Activated T-helper 9 cell treated with anti-CD3 and anti-CD28 coated beads, Interleukin-2, amount 50 U/mL, for 16 hours (primary cell): ENCODE results near the gene TTLL11.
"Not testable (repeated sequence)": the region's sequence is repeated elsewhere in the genome, so short reads cannot be mapped to it uniquely, and the experiment has no call there.

ENCODE experiments used
- DNase-seq: peaks from one replicate; pipeline ENCODE4 v3.0.0-alpha.2; 2020; ENCODE audit warnings: low read depth

TTLL11 gene

GRCh38 chr9:122076773-122077172, 16.3 kb downstream of the TTLL11 start:
- no peak for DNase-seq

GRCh38 chr9:122076117-122076516, 17.0 kb downstream of the TTLL11 start:
- no peak for DNase-seq

GRCh38 chr9:122075135-122076030, 17.7 kb downstream of the TTLL11 start:
- DNase-seq = no peak

GRCh38 chr9:122071715-122072114, 21.4 kb downstream of the TTLL11 start:
- DNase-seq = no peak

- no peak for DNase-seq
Measured at GRCh38 chr9:122070728-122071515, 22.2 kb downstream of the TTLL11 start.

- not testable (repeated sequence) for DNase-seq
Measured at GRCh38 chr9:122066680-122067079, 26.4 kb downstream of the TTLL11 start.

- DNase-seq = no peak
Measured at GRCh38 chr9:122065923-122066629, 27.0 kb downstream of the TTLL11 start.

GRCh38 chr9:122060481-122060880, 32.6 kb downstream of the TTLL11 start:
- no peak for DNase-seq

GRCh38 chr9:122059955-122060324, 33.2 kb downstream of the TTLL11 start:
- no peak for DNase-seq

GRCh38 chr9:122059214-122059954, 33.7 kb downstream of the TTLL11 start:
- DNase-seq = no peak

- no peak for DNase-seq
Measured at GRCh38 chr9:122058709-122059108, 34.4 kb downstream of the TTLL11 start.

GRCh38 chr9:122058051-122058450, 35.1 kb downstream of the TTLL11 start:
- DNase-seq = no peak

GRCh38 chr9:122057211-122057610, 35.9 kb downstream of the TTLL11 start:
- DNase-seq = no peak

GRCh38 chr9:122056484-122056883, 36.6 kb downstream of the TTLL11 start:
- DNase-seq = no peak

- DNase-seq = no peak
Measured at GRCh38 chr9:122055701-122056100, 37.4 kb downstream of the TTLL11 start.

GRCh38 chr9:122053567-122054350, 39.3 kb downstream of the TTLL11 start:
- DNase-seq = no peak

GRCh38 chr9:122053064-122053463, 40.0 kb downstream of the TTLL11 start:
- DNase-seq = no peak

GRCh38 chr9:122051351-122052321, 41.5 kb downstream of the TTLL11 start:
- peak; percentile 12 for DNase-seq

GRCh38 chr9:122050167-122050566, 42.9 kb downstream of the TTLL11 start:
- DNase-seq = no peak

- no peak for DNase-seq
Measured at GRCh38 chr9:122042056-122042455, 51.1 kb downstream of the TTLL11 start.
